Loucy (cell line): ENCODE measurements around the gene RGS7BP.

Experiments
- H2AFZ ChIP-seq: fragments of 200-600 bp; sonication (generic); 2 replicates; pipeline ENCODE4 v1.6.0; 2016; ENCODE audit warnings: antibody characterized with exemption, mild to moderate bottlenecking, low read length, moderate library complexity
- H3F3A ChIP-seq: fragments of 200-600 bp; 2 replicates; pipeline ENCODE4 v1.6.0; 2016; ENCODE audit warnings: antibody characterized with exemption, low read depth, mild to moderate bottlenecking
- H3K27me3 ChIP-seq: fragments of 200-600 bp; sonication (generic); 2 replicates; pipeline ENCODE4 v1.6.1; 2014; ENCODE audit warnings: low read length, mild to moderate bottlenecking; ENCODE audit not compliant: insufficient read depth, poor library complexity, severe bottlenecking
- H3K36me3 ChIP-seq: fragments of 200-600 bp; sonication (generic); 2 replicates; pipeline ENCODE4 v1.6.1; 2016; ENCODE audit warnings: low read length; ENCODE audit not compliant: insufficient read depth
- H3K4me1 ChIP-seq: fragments of 200-600 bp; sonication (generic); 2 replicates; pipeline ENCODE4 v1.5.1; 2014; ENCODE audit warnings: low read length, mild to moderate bottlenecking; ENCODE audit not compliant: insufficient read depth, poor library complexity, severe bottlenecking
- H3K4me2 ChIP-seq: fragments of 200-600 bp; sonication (generic); 2 replicates; pipeline ENCODE4 v1.6.0; 2014; ENCODE audit warnings: antibody characterized with exemption, low read length, low read depth, mild to moderate bottlenecking; ENCODE audit not compliant: poor library complexity, severe bottlenecking
- H3K4me3 ChIP-seq: fragments of 200-600 bp; sonication (generic); 2 replicates; pipeline ENCODE4 v1.5.1; 2014; ENCODE audit warnings: low read length, mild to moderate bottlenecking, mixed read lengths; ENCODE audit not compliant: poor library complexity, severe bottlenecking
- H3K79me2 ChIP-seq: fragments of 200-600 bp; sonication (generic); 2 replicates; pipeline ENCODE4 v1.6.1; 2014; ENCODE audit warnings: low read length; ENCODE audit not compliant: insufficient read depth
- H3K9ac ChIP-seq: fragments of 200-600 bp; sonication (generic); 2 replicates; pipeline ENCODE4 v1.6.0; 2014; ENCODE audit warnings: mild to moderate bottlenecking, low read depth, low read length, moderate library complexity; ENCODE audit not compliant: poor library complexity, severe bottlenecking
- H3K9me2 ChIP-seq: fragments of 200-600 bp; sonication (generic); replicated peaks from 2 replicates; pipeline ENCODE4 v1.6.1; 2016; ENCODE audit warnings: low read depth, low read length, mixed read lengths
- H3K9me3 ChIP-seq: fragments of 200-600 bp; sonication (generic); 2 replicates; pipeline ENCODE4 v1.6.1; 2014; ENCODE audit warnings: mild to moderate bottlenecking, antibody characterized with exemption, low read length, low read depth; ENCODE audit not compliant: insufficient read depth
- H4K20me1 ChIP-seq: fragments of 200-600 bp; sonication (generic); 2 replicates; pipeline ENCODE4 v1.6.0; 2014; ENCODE audit warnings: antibody characterized with exemption, low read length, mild to moderate bottlenecking; ENCODE audit not compliant: insufficient read depth, poor library complexity, severe bottlenecking
- CTCF ChIP-seq: fragments of 200-600 bp; sonication (generic); conservative IDR thresholded peaks from 2 replicates; pipeline ENCODE4 v1.5.1; 2014; ENCODE audit warnings: mild to moderate bottlenecking, antibody characterized with exemption, low read length
- EZH2phosphoT487 ChIP-seq: fragments of 200-600 bp; IDR thresholded peaks from 2 replicates; pipeline ENCODE4 v1.6.1; 2018; ENCODE audit warnings: antibody characterized with exemption, mild to moderate bottlenecking, moderate library complexity, borderline replicate concordance

Gene RGS7BP

GRCh38 chr5:64653766-64654560 is 148.1 kb downstream of the RGS7BP start:
- H3K9ac ChIP-seq = no peak overlapping the region
- no peaks in the 10 kb centered on the region for H3K9me2 ChIP-seq
- H3K9me3 ChIP-seq = no peaks in the 10 kb centered on the region
- no peak overlapping the region for H2AFZ ChIP-seq
- TF ChIP-seq EZH2phosphoT487 = no peak
- no peak for TF ChIP-seq CTCF
- no peaks in the 10 kb centered on the region for H3K79me2 ChIP-seq
- H3K4me1 ChIP-seq = no peaks in the 10 kb centered on the region
- no peaks in the 10 kb centered on the region for H3K27me3 ChIP-seq
- H4K20me1 ChIP-seq = no peaks in the 10 kb centered on the region
- no peak overlapping the region for H3K4me2 ChIP-seq
- H3K36me3 ChIP-seq = no peaks in the 10 kb centered on the region
- no peak overlapping the region for H3K4me3 ChIP-seq
- H3F3A ChIP-seq = no peaks in the 10 kb centered on the region

DNA sequence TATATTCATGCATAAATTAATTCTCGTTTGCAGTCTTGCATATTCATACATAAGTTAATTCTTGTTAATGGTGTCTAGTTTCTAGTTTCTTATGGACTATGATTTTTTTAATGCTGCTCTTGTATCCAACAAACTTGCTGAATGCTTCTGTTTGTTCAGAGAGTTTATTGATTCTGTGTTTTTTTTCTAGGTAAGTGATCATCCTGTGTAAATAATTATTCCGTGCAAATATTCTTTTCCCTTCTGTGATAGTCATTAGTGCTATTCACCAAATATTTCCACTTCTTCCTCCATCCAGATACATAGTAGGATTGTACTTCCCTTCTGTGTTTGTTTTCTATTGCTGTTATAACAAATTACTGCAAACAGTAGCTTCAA is 148.7 kb downstream of the RGS7BP start:
- H3K9me3 ChIP-seq = no peaks in the 10 kb centered on the region
- H3F3A ChIP-seq = no peaks in the 10 kb centered on the region
- no peak overlapping the region for H3K4me3 ChIP-seq
- no peak overlapping the region for H2AFZ ChIP-seq
- no peaks in the 10 kb centered on the region for H3K79me2 ChIP-seq
- no peak for TF ChIP-seq CTCF
- TF ChIP-seq EZH2phosphoT487 = no peak
- no peak overlapping the region for H3K9ac ChIP-seq
- no peaks in the 10 kb centered on the region for H3K9me2 ChIP-seq
- H3K27me3 ChIP-seq = no peaks in the 10 kb centered on the region
- no peaks in the 10 kb centered on the region for H3K36me3 ChIP-seq
- H4K20me1 ChIP-seq = no peaks in the 10 kb centered on the region
- no peaks in the 10 kb centered on the region for H3K4me1 ChIP-seq
- H3K4me2 ChIP-seq = no peak overlapping the region

DNA sequence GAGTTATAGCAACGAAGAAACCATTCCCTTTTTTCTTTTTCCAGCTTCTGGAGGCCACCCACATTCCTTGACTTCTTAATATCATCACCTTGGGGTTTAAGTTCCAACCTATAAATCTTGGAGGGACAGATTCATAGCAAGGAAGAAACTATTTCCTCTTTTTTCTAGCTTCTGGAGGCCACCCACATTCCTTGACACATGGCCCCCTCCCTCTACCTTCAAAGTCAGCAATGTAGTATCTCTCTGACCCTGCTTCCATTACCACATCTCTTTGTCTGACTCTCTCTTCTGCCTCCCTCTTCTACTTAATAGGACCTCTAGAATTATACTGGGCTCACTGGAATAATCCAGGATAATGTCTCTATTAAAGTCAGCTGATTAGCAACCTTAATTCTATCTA is 149.8 kb downstream of the RGS7BP start:
- H3K4me1 ChIP-seq = no peaks in the 10 kb centered on the region
- no peaks in the 10 kb centered on the region for H3F3A ChIP-seq
- no peak overlapping the region for H3K4me2 ChIP-seq
- no peaks in the 10 kb centered on the region for H3K36me3 ChIP-seq
- H3K9me3 ChIP-seq = no peaks in the 10 kb centered on the region
- H3K9ac ChIP-seq = no peak overlapping the region
- no peak overlapping the region for H2AFZ ChIP-seq
- TF ChIP-seq EZH2phosphoT487 (no peak), CTCF (no peak)
- H3K79me2 ChIP-seq = no peaks in the 10 kb centered on the region
- no peak overlapping the region for H3K4me3 ChIP-seq
- no peaks in the 10 kb centered on the region for H3K27me3 ChIP-seq
- H3K9me2 ChIP-seq = no peaks in the 10 kb centered on the region
- H4K20me1 ChIP-seq = no peaks in the 10 kb centered on the region
